Kidney glomerular epithelial cell (primary cell): ENCODE data around the gene MOB3B.
"Not testable (repeated sequence)": the region's sequence is repeated elsewhere in the genome, so short reads cannot be mapped to it uniquely, and the experiment has no call there.

Experiments
- DNase-seq: peaks from one replicate; lab custom pipeline; 2025; lab: John Stamatoyannopoulos, UW

MOB3B gene

GRCh38 chr9:27421577-27421976, 108.0 kb downstream of the MOB3B start:
- no peak for DNase-seq

- DNase-seq: not testable (repeated sequence)
These were observed 110.1 kb downstream of the MOB3B start for GRCh38 chr9:27419558-27419957.

- DNase-seq: no peak
These were observed 115.3 kb downstream of the MOB3B start for GRCh38 chr9:27414220-27414761.

- no peak for DNase-seq
These were observed 115.9 kb downstream of the MOB3B start for GRCh38 chr9:27413511-27414219.

GRCh38 chr9:27412963-27413362, 116.7 kb downstream of the MOB3B start:
- DNase-seq: no peak

- DNase-seq: no peak
These were observed 117.5 kb downstream of the MOB3B start for GRCh38 chr9:27412081-27412480.

GRCh38 chr9:27408482-27408881, 121.1 kb downstream of the MOB3B start:
- no peak for DNase-seq

GRCh38 chr9:27408001-27408400, 121.6 kb downstream of the MOB3B start:
- peak; percentile 77 for DNase-seq

- no peak for DNase-seq
These were observed 122.1 kb downstream of the MOB3B start for GRCh38 chr9:27407491-27407890.

GRCh38 chr9:27404661-27405060, 125.0 kb downstream of the MOB3B start:
- no peak for DNase-seq

GRCh38 chr9:27402626-27403025, 127.0 kb downstream of the MOB3B start:
- DNase-seq: no peak

- DNase-seq: no peak
These were observed 129.2 kb downstream of the MOB3B start for GRCh38 chr9:27400334-27400880.

- DNase-seq: no peak
These were observed 130.5 kb downstream of the MOB3B start for GRCh38 chr9:27398982-27399653.

GRCh38 chr9:27396495-27396894, 133.1 kb downstream of the MOB3B start:
- DNase-seq: no peak

GRCh38 chr9:27395484-27395921, 134.1 kb downstream of the MOB3B start:
- DNase-seq: no peak

GRCh38 chr9:27394826-27395201, 134.8 kb downstream of the MOB3B start:
- DNase-seq: no peak

GRCh38 chr9:27394154-27394825, 135.3 kb downstream of the MOB3B start:
- peak; percentile 24 for DNase-seq

- DNase-seq: no peak
These were observed 136.4 kb downstream of the MOB3B start for GRCh38 chr9:27393054-27393846.

- no peak for DNase-seq
These were observed 137.2 kb downstream of the MOB3B start for GRCh38 chr9:27392451-27392850.

GRCh38 chr9:27391040-27391895, 138.3 kb downstream of the MOB3B start:
- no peak for DNase-seq

- no peak for DNase-seq
These were observed 141.5 kb downstream of the MOB3B start for GRCh38 chr9:27388150-27388549.
